Activated CD8-positive, alpha-beta memory T cell treated with anti-CD3 and anti-CD28 coated beads for 4 hours (primary cell): ENCODE results near the gene R3HDM1.
"Not testable (repeated sequence)": the region's sequence is repeated elsewhere in the genome, so short reads cannot be mapped to it uniquely, and the experiment has no call there.

Source experiments
- DNase-seq, 2 donors: peaks; one replicate each; pipeline ENCODE4 v3.0.0-alpha.2; 2020; ENCODE audit warnings: low read depth in 2 of 2

The R3HDM1 gene

DNA sequence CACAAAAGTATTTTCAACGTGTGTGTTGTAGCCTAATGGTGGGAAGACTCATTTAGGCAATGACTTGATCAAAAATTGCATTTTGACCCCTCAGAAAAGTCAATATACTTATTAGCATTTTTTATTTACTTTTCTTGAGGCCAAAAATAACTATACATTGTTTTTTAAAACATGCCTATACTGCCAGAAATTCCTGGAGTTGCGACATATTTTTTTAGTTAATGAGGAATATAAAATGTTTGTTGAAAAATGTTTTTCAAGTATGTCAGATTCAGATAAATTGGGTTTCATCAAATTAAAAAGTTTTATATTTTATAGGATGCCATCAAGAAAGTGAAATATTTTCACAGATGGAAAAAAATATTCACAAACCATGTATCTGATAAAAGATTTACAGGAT is 39.6 kb downstream of the R3HDM1 start:
- DNase-seq: no peak

DNA sequence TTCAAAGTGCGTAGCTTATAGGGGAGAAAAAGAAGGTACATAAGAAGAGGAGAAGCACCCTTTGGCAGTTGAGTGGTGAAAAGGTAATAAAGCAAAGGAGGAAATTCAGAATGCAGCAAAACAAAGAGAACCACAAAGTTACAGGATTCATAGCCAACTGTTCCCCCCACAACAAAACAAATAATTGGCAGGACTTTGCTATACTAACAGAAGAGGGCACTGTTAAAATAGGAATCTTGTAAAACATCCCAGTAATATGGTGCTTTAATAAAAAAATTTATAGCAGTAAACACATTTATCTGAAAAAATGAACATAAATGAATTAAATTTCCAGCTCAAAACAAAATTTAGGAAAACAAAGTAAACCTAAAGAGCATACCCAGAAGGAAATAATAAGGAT is 42.3 kb downstream of the R3HDM1 start:
- DNase-seq: no peak

DNA sequence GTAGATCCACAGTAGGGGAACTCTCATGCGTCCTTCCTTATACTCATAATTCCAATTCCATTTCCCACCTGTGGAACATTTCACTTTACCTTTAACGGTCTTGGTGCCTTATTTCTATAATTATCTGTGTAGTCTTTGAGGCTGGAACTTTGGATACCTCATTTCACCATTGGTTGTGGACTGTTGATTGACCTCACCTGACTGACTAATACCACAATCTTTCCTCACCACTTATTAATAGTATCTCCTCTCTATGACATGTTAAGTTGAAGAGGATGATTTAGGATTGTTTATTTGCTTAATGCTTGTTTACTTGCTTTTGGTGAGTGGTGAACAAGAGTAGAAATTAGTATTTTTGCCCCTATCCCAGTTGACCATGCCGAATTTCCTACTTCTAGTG is 50.0 kb downstream of the R3HDM1 start:
- DNase-seq: no peak

DNA sequence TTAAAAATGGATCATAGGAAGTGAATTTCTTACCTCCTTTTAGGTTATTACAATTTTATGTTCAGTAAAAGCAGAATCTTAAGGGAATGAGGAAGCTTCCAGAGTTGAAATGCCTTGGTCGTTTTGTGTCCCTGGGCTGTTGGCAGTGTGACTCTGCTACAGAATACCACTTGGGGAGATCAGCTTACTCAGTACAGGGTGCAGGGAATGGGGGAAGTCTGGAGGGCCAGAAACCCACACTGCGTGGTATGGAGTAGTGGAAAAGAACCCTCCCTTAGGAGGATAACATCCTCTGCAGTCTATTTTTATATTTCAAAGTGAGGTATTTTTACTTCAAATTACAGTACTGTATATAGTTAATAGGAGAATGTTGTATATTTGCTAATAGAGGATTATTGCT is 51.1 kb downstream of the R3HDM1 start:
- DNase-seq: no peak

DNA sequence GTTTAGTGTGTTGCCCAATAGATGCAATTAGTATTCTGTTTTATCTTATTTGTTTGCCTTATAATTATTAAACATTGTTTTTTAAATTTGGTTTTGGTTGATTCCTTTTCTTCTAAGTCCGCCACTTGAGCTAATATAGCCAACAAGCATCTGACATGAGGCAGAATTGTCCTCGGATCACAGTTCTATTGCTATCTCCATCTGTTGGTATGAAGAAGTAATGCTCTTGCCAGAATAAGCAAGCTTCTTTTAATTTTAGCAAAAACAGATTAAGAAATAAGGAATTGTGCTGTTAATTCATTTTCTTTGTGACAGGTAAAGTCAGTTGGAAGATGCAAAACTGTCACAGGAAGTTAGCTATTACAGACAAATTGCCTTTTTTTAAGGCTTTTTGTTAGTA is 54.3 kb downstream of the R3HDM1 start:
- DNase-seq: no peak

DNA sequence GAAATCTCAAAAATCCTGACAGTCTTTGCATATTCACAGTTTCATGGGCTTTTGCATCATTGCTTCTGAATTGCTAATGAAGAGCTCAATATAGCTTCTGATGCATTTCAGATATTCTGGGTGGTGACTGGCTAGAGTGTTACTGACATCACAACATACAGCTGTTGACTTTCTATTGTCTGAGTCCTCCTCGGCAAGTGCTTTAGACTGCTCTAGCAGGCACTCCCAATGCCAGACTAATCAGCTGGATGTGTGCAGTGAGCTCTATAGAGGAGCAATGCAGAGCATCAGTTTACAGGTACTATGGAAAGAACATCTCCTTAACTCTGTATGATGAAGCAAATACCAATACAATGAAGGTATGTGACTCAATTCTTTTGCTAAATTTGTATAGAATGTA is 54.9 kb downstream of the R3HDM1 start:
- DNase-seq: no peak

DNA sequence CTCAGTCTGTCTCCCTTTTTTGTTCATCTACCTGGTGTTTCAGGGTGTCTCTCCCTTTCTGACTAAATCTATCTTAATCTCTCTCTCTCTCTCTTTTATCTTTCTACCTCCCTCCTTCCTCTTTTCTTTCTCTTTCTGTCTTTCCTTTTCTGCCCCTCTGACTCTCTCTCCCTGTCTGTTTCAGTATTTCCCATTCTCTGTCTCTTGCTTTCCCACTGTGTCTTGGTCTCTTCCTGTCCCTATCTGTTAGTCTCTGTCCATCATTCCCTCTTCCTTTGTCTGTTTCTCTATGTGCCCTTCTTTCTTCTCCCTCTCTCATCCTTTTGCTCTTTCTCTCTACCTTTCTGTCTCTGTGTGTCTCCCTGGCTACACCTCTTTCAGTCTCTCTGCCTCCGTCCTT is 56.7 kb downstream of the R3HDM1 start:
- DNase-seq: no peak

DNA sequence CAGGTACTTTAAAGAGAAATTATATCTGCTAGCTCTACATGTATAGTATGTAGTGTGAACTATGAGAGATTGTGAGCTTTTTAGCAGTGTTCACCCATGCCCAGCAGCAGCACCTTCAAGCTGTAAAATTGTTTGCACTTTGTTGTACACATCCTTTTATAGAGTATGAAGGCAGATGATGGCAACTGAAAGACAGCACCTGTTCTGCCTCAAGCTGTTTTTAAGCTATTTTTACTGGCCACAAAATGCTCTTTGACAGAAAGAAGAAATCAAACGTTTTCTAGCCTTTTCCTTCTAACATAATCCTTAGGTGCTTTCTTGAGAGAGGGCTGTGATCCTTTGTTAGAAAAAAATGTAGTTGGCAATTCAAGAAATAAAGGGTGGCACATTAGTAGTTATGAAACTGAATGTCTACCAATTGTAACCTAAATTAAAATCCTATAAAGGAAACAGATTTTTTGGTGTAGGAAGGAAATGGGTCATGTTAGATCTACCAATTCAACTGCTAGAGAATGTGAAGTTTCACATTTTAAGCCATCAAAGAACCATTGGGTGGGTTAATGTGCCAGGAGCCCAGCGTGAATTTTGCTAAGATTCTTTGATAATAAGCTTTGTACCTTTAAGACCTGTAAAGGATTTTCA is 59.5 kb downstream of the R3HDM1 start:
- DNase-seq: no peak

DNA sequence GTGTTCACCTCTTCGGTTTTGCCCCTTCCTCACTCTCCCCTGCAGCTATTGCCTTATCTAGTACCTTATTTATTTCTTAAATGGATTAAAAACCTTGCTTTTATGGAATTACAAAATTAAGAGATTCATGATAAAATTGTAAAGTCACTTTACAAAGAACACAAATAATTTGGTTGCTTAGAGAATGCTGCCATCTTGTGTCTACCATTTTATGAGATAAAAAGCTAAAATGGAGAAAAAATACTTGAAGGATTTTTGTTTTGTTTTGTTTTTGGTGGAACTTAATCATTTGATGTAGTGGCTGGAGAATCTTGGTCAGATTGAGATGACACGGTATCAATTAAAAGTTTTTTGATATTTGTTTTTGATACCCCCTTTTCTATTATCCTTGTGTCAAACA is 69.6 kb downstream of the R3HDM1 start:
- no peak for DNase-seq

DNA sequence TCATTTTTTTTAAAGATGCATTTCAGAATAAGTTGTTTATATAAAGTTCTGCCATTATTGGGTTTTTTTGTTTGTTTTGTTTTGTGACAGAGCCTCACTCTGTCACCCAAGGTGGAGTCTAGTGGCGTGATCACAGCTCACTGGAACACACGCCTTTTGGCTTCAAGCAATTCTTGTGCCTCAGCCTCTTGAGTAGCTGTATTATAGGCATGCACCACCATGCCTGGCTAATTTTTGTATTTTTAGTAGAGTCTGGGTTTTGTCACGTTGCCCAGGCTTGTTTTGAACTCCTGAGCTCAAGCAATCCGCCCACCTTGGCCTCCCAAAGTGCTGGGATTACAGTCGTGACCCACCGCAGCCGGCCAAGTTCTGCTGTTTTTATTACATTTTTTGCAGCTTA is 72.3 kb downstream of the R3HDM1 start:
- no peak for DNase-seq

DNA sequence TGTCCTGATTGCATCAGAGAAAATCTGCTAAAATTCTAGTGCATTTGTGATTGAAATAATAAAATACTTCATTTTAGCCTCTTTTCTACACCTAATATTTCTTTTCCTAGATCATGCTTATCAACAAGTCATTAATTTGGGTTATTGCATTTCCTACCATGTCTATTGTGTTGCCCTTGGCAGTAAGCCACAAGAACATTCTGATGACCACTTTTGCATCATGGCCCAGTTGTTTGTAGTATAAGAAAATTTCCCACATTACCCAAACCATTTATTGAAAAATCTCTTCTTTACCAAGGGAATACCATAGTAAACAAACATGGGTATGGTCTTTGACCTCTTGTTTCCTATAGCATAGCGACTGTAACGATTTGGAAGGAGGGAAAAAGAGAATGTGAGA is 76.3 kb downstream of the R3HDM1 start:
- DNase-seq: no peak

DNA sequence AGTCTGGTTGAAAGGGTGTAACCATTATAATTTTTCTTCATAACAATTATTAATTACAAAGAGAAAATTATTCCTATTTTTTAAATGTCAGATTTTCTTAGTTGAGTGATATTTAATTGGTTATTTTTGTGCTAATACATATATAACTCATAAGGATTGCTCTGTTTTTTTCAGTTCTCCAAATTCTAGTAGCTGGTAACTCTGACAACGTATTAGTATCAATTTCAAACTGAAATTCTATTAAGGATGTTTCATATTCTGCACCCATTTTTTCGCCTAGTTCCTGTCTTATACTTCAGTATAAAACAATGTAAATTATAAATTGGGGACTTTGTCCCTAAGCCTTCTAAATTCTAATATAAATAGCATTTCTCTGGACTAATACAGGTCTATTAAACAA is 81.0 kb downstream of the R3HDM1 start:
- DNase-seq: no peak

DNA sequence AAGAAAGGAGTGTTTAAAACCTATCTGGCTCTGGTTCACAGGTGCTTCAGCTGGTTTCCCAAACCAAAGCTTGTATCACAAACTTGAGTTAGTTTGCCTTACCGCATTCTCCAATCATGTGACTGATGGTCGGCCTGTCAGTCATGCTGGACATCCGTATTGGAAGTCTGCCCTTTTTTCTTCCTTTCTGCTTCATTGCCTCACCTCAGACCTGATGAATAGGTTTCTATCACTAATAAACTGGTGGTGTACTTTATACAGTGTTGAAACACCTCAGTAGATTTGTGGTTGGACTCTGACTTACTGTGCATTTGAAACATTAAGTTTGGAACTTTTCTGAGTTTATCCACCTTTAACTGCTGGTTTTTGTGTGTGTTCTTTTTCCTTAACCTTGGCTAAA is 84.1 kb downstream of the R3HDM1 start:
- no peak for DNase-seq

DNA sequence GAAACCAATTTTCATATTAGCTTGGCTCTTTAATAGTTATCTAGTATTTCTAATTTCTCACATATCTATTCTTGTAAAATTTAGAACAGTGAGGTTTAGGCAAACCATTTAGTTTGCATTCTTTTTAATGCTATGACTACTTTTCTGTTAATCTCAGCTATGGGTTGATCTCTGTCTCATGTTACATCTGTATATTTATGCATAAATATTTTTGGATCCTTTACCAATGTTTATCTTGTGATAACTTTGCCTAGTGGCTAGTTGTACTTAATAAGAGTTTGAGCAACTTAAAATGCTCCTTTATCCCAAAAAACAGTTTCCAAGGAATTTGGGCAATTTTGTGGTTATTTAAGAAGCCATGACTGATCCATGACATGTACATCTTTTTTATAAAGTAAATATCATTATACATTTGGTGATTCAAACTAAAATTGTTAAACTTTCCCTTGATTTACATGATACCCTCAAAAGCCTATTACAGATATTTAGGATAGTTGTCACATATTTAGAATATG is 86.3 kb downstream of the R3HDM1 start:
- DNase-seq: no peak

DNA sequence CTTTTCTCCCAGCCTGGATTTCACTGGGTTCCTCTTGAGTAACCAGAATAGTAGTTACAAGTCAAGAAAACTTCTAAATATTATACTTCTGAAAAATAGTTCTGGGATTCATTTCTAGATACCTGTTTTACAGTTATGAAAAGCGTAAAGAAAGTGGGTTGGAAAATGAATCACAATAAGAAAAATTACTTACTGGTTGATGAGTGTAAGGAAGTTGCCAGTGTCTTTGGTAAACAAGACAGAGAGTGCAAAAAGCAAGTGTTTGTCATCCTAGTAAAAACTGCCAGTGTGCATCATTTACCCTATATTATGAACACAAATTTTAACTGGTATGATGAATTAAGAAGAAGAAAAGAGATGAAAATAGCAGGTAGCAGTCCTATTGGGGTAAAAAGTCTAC is 88.9 kb downstream of the R3HDM1 start:
- DNase-seq: no peak

DNA sequence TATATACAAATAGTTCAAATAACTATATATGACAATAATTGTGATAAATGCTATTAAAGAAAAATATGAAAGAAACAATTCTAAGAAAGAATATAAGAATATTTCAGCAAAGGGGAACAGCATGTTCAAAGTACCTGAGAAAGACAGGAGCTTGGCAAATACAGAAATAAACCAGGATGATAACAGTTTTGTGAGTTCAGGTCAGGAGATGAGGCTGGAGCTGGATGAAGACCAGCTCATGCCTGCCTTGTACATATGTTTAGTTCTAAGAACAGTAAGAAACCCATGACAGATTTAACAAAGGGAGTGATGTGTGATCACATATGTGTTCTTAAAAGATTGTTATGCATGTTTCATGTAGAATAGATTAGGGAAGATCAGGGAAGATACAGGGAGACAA is 98.2 kb downstream of the R3HDM1 start:
- no peak for DNase-seq

DNA sequence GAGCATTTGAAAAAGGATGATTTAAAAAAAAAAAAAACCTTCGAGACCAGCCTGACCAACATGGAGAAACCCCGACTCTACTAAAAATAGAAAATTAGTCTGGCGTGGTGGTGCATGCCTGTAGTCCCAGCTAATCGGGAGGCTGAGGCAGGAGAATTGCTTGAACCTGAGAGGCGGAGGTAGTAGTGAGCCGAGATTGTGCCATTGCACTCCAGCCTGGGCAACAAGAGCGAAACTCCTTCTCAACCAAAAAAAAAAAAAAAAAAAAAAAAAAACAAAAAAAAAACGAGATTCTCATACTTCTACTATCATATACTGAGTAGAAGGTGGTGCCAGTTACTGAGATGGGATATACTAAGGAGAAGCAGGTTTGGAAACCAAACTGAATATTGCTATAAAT is 98.8 kb downstream of the R3HDM1 start:
- DNase-seq: not testable (repeated sequence)

DNA sequence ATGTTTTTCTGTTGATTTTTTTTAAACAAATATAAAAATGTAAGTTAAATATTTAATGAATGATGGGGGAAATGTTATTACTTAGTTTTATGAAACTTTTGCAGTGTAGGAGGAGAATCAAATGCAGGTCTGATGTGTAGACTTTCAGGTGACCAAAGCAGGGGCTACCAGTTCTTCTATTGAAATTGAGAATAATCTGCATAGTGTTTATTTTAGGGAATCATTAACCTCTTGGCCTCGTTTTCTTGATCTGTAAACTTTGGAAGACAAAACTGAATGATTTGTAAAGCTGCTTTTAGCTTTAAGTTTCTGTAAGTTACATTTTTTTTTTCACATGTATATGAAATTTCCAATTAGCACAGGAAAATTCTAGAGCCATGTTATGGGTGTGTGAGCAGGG is 99.2 kb downstream of the R3HDM1 start:
- DNase-seq: no peak

DNA sequence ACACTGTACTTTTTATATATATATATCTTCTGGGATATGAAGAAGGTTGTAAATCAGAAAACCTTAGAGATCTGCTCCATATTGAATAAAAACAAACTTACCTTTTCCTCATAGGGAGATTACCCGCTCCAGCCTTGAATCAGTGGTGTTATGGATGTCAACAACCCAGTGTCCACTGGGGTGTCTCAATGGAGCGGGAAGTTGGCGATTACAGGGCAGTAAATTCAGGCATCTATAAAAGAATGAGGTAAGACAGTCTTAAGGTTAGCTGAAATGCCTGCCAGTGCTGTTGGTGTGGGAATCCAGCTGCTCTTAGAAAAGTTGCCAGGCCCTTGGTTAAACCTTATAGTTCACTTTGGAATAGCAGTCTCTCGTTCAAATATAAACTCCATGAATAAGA is 102.3 kb downstream of the R3HDM1 start:
- no peak for DNase-seq

DNA sequence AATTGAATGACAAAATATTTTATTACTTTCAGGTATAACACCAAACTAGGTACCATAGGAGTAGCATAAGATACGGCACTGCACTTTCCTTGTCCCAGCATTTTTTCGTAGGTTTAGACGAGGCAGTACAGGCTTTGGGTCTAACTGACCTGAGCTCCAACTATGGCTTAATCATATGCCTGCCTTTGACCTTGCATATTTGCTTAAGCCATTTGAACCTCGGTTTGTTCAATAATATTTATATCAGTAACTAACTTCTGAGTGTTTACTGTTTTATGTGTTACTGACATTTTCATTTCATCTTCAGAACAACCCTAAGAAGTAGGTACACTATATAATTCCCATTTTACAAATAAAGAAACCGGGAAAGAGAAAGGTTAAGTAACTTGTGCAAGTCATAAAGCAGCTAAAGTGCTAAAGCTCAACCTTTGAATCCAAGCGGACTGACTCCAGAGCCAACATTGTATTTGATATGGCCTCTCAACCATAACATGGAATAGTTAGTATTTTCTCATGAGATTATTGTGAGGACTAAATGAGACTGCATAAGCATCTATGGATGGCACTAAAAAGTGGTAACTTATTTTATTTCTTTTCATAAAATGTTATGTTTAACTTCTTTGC is 104.0 kb downstream of the R3HDM1 start:
- DNase-seq: no peak

DNA sequence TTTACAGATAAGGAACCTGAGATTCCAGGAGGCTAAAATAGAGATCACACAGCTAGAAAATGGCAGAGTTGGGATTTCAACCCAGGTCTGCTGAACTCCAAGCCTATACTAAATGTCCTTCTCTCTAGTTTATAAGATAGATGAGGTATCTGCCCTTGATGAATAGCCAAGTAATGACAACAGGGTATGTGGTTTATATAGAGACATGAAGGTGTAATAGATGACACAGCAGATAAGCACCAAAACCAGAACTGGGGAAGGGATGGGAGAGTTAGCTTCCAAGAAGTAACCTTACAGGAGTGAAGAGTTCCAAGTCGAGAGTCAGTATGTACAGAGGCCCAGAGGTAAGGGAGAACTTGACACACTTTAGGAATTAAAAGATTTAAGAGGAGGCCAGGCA is 105.7 kb downstream of the R3HDM1 start:
- DNase-seq: no peak

DNA sequence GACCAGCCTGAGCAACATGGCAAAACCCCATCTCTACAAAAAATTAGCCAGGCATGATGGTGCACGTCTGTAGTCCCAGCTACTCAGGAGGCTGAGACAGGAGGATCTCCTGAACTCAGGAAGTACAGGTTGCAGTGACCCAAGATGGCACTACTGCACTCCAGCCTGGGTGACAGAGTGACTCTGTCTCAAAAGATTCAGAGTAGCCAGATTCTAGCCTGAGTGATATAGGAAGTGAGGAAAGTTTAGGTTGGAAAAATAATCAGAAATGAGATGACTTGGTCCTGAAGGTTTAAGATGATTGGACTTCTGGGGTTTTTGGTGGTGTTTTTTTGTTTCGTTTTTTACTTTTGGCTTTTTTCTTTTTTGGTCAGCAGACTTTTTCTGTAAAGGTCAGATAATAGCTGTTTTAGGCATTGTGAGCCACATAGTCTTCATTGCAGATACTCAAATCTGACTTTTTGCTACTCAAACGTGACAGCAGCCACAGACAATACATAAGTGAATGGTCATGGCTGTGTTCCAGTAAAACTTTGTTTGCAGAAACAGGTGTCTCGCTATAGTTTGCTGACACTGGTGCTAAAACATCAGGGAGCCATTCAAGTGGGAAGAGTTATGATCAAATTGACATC is 106.3 kb downstream of the R3HDM1 start:
- DNase-seq: no peak

DNA sequence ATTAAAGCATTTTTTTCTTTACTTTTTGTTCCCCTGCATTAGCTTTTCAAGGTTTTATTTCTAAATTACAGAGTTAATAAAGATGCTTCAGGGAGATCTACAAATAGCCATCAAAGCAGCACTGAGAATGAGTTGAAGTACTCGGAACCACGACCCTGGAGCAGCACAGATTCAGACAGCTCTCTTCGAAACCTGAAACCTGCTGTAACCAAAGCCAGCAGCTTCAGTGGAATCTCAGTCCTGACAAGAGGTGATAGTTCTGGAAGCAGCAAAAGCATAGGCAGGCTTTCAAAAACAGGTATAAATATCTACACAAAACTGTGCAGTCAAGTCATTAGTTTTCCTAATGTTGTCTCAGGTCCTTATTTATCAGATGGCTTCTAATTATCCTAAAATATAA is 107.5 kb downstream of the R3HDM1 start:
- no peak for DNase-seq
